A673 (cell line): ENCODE measurements around the gene TCF7L1. TPM values are rescaled to one million over a fixed set of nuclear protein-coding genes. Genes with fewer than 3 reads are reported as not detected.

Experiments used
- BruUV-seq: library from RNA; stranded (reverse); fragments of 400-500 nt; replicated peaks from 2 replicates; lab custom pipeline; 2021; lab: Mats Ljungman, UMichigan
- CTCF ChIA-PET: fragments of 300-600 bp; sonication (Branson Sonifier 250); formaldehyde crosslinking; loops from one replicate; lab custom pipeline; 2022; ENCODE audit warnings: antibody characterized with exemption; lab: Charles Lee
- POLR2A ChIA-PET: fragments of 300-600 bp; sonication (Branson Sonifier 250); formaldehyde crosslinking; loops from one replicate; lab custom pipeline; 2022; ENCODE audit warnings: antibody characterized with exemption; ENCODE audit not compliant: low non-redundant PET; lab: Charles Lee
- DNase-seq: peaks from one replicate; pipeline ENCODE4 v3.0.0-alpha.2; 2015; ENCODE audit warnings: low spot score
- H3K27ac ChIP-seq: fragments of 200-600 bp; sonication (generic); 2 replicates; pipeline ENCODE4 v1.5.1; 2016; ENCODE audit warnings: mixed run types, low read depth, mild to moderate bottlenecking, mixed read lengths, antibody characterized with exemption, low read length; ENCODE audit not compliant: poor library complexity, severe bottlenecking
- H3K27me3 ChIP-seq: fragments of 200-600 bp; sonication (generic); replicated peaks from 2 replicates; pipeline ENCODE4 v1.6.1; 2017; ENCODE audit warnings: mixed run types, low read depth, mild to moderate bottlenecking, mixed read lengths, antibody characterized with exemption, low read length; ENCODE audit not compliant: insufficient read depth, poor library complexity
- H3K36me3 ChIP-seq: fragments of 200-600 bp; sonication (generic); 2 replicates; pipeline ENCODE4 v1.6.1; 2016; ENCODE audit warnings: mixed run types, mild to moderate bottlenecking, mixed read lengths, antibody characterized with exemption, low read length; ENCODE audit not compliant: insufficient read depth, poor library complexity, severe bottlenecking
- H3K4me1 ChIP-seq: fragments of 200-600 bp; sonication (generic); 2 replicates; pipeline ENCODE4 v1.6.1; 2017; ENCODE audit warnings: mixed run types, mild to moderate bottlenecking, mixed read lengths, antibody characterized with exemption, low read length; ENCODE audit not compliant: insufficient read depth, poor library complexity, severe bottlenecking
- H3K4me3 ChIP-seq: fragments of 200-600 bp; sonication (generic); 2 replicates; pipeline ENCODE4 v1.5.1; 2016; ENCODE audit warnings: low read depth, mixed run types, mild to moderate bottlenecking, mixed read lengths, low read length; ENCODE audit not compliant: poor library complexity, severe bottlenecking
- H3K9me3 ChIP-seq: fragments of 200-600 bp; sonication (generic); 2 replicates; pipeline ENCODE4 v1.6.1; 2016; ENCODE audit warnings: mixed run types, low read depth, mild to moderate bottlenecking, mixed read lengths, antibody characterized with exemption, low read length; ENCODE audit not compliant: poor library complexity, severe bottlenecking
- EZH2 ChIP-seq: fragments of 200-600 bp; sonication (generic); IDR thresholded peaks from 2 replicates; pipeline ENCODE4 v1.6.1; 2017; ENCODE audit warnings: borderline replicate concordance, low read depth, mild to moderate bottlenecking, mixed read lengths, antibody characterized with exemption, low read length; ENCODE audit not compliant: poor library complexity, severe bottlenecking
- intact Hi-C: fragments of 100-400 bp; cut with micrococcal nuclease; formaldehyde crosslinking; loops from one replicate; pipeline ENCODE4 v1.10.0; 2022; ENCODE audit not compliant: unreplicated experiment
- total RNA-seq: library from RNA; stranded (reverse); gene quantifications from 2 replicates; pipeline ENCODE4 v1.2.3, GENCODE V29; 2021
- TF ChIP-seq, protein P1 (sequence below): fragments of 300-800, 200-600 bp; sonication (generic); conservative IDR thresholded peaks from 2 replicates; pipeline ENCODE4 v1.5.1; 2017; ENCODE audit warnings: low read depth, mild to moderate bottlenecking, antibody characterized with exemption, low read length, moderate library complexity, mixed read lengths

TCF7L1 gene
- total RNA-seq, 1 experiment from 2014 or later: 21.9 TPM

DNA sequence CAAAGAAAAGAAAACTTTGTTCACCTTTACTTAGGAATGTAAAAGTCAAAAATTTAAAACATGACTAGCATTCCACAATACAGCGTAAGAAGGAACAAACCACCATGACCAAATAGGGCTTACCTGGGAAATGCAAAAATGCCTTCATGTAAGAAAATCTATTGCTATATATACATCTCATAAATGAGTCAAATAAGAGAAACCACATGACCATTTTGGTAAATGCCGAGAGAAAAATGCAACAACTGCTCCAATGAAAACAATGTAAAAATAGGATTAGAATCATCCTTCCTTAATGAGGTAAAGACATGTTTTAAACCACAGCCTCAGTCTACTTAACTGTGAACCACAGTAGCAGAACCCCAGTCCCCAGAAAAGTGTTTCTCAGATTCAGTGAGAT is 145.2 kb downstream of the TCF7L1 start:
- H3K4me1 ChIP-seq: peaks cover 33% of the 10 kb centered on the region
- peak overlapping the region; percentile 85 for H3K27ac ChIP-seq
- no peak for TF ChIP-seq EZH2
- TF ChIP-seq, protein P1, sequence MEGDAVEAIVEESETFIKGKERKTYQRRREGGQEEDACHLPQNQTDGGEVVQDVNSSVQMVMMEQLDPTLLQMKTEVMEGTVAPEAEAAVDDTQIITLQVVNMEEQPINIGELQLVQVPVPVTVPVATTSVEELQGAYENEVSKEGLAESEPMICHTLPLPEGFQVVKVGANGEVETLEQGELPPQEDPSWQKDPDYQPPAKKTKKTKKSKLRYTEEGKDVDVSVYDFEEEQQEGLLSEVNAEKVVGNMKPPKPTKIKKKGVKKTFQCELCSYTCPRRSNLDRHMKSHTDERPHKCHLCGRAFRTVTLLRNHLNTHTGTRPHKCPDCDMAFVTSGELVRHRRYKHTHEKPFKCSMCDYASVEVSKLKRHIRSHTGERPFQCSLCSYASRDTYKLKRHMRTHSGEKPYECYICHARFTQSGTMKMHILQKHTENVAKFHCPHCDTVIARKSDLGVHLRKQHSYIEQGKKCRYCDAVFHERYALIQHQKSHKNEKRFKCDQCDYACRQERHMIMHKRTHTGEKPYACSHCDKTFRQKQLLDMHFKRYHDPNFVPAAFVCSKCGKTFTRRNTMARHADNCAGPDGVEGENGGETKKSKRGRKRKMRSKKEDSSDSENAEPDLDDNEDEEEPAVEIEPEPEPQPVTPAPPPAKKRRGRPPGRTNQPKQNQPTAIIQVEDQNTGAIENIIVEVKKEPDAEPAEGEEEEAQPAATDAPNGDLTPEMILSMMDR: no peak
- no peaks in the 10 kb centered on the region for H3K9me3 ChIP-seq
- no peaks in the 10 kb centered on the region for H3K36me3 ChIP-seq
- H3K4me3 ChIP-seq: no peak overlapping the region
- BruUV-seq: no TSS peak
- ChIA-PET POLR2A (no interaction called here), CTCF (interaction anchor here (1.0 kb wide), 1 partner anchor 12 kb away, joined by 5 read pairs; no protein-coding TSS in a partner anchor)
- H3K27me3 ChIP-seq: no peaks in the 10 kb centered on the region
- intact Hi-C loops: no loop called here
- DNase-seq: no peak

DNA sequence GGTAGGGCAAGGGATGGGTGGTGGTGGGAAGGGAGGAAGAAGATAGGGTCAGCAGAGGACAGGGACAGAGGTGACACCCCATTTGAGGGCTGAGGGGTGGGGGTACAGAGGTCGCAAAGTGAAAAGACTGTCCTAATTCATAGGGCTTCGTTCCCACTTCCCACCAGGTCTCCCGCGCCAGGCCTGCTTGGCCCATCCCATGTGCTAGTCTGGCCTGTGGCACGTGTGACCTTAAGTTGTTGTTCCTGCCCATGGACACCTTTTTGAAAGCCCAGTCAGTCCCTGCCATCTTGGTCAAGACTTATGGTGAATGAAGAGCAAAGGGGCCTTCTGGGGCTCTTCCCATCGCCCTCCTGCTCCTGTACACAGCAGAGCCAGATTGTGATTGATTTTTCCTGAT is 148.4 kb downstream of the TCF7L1 start:
- CTCF ChIA-PET: no interaction called here
- TF ChIP-seq, protein P1: no peak
- no peak for TF ChIP-seq EZH2
- no peak for DNase-seq
- Histone ChIP-seq H3K4me3 (no peak overlapping the region), H3K4me1 (peaks cover 26% of the 10 kb centered on the region), H3K27ac (no peak overlapping the region), H3K27me3 (no peaks in the 10 kb centered on the region), H3K36me3 (no peaks in the 10 kb centered on the region), H3K9me3 (no peaks in the 10 kb centered on the region)
- intact Hi-C loops: no loop called here
- no TSS peak for BruUV-seq
- POLR2A ChIA-PET: no interaction called here

DNA sequence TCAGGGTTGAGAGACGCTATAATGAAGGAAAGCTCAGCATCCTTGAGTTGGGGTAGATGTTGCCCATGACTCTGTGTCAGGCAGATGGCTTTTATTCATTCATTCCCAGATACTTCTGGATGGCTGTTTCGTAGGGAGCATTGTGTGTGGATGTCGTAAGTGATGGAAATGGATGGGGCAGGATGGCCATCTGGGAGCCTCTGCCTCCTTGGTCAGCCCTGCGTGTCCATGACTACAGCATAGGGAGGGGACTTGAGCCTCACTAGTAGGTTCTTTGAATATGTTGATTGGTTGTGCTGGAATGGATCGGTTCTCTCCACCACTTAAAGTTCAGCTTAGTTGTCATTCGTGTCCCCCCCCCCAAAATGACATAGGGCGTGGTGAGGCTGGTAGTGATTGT is 149.7 kb downstream of the TCF7L1 start:
- TF ChIP-seq, protein P1: no peak
- no peak for TF ChIP-seq EZH2
- H3K4me1 ChIP-seq: peaks cover 13% of the 10 kb centered on the region
- POLR2A ChIA-PET: no interaction called here
- no peak for DNase-seq
- H3K27me3 ChIP-seq: no peaks in the 10 kb centered on the region
- H3K36me3 ChIP-seq: no peaks in the 10 kb centered on the region
- CTCF ChIA-PET: interaction anchor here (0.6 to 1.3 kb wide), 2 partner anchors 17 to 244 kb away, joined by 3 to 6 read pairs; no protein-coding TSS in a partner anchor
- H3K27ac ChIP-seq: no peak overlapping the region
- no TSS peak for BruUV-seq
- intact Hi-C loops: no loop called here
- no peaks in the 10 kb centered on the region for H3K9me3 ChIP-seq
- H3K4me3 ChIP-seq: no peak overlapping the region
